ENCODE data around the gene MCM5.

DNA sequence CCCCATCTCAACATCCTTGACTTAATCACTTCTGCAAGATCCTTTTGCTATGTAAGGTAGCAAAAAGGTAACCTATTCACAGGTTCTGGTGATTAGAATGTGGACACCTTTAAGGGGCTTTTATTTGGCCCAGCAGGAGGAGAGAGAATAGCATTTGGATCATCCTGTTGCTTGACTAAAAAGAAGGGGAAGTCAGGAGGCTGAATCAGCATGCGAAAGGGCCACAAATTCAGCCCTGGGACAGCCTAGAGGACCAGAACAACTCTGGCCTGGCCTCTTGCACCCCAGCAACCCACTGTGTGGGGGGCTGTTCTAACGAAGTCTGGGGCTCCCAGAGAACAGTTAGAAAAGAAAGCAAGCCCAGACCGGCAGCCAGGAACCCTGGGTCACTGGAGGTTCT is 22.2 kb upstream of the MCM5 start:
- TF ChIP-seq CTCF (IDR thresholded peaks at IDR 0.05; ENCODE audit: low read length), result no peak
- TF ChIP-seq EZH2 (optimal IDR thresholded peaks at IDR 0.05; ENCODE audit: low read depth, low read length), result no peak
- TF ChIP-seq EZH2phosphoT487 (IDR thresholded peaks at IDR 0.05; ENCODE audit: low read length), result no peak
